ENCODE results near the gene PIK3R5. TPM values are rescaled to one million over a fixed set of nuclear protein-coding genes. Genes with fewer than 3 reads are reported as not detected.

PIK3R5 gene
- total RNA-seq, 1 donor from 2014 or later, result 14.5 TPM

DNA sequence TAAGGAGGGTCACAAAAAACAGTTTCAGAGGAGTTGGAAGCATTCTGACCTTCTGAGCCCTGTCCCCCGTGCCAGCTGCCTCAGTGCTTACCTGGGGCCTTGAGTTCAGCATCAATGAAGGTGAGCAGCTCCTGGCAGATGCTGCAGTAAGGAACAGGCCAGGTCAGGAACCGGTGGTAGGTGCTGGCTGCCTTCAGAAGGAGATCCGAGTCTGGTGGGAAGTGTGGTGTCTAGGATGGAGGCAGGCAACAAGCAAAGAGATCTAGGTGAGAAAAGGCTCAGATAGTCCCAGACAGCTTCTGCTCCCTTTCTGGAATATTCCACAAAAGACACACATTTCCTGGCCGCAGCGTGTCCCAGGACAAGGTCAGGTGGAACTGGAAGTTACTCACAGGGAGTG, 60.8 kb downstream of the PIK3R5 start:
- Mint-ChIP-seq H3K4me3 (ENCODE audit: unreplicated experiment) (no peak overlapping the region), H3K9me3 (ENCODE audit: unreplicated experiment) (no peaks in the 10 kb centered on the region), H3K27me3 (ENCODE audit: unreplicated experiment) (peaks cover 1% of the 10 kb centered on the region), H3K36me3 (ENCODE audit: low read depth, unreplicated experiment) (peaks cover 13% of the 10 kb centered on the region), H3K4me1 (ENCODE audit: unreplicated experiment) (no peaks in the 10 kb centered on the region), H3K27ac (ENCODE audit: unreplicated experiment) (no peak overlapping the region)
- TF ChIP-seq, protein P1, sequence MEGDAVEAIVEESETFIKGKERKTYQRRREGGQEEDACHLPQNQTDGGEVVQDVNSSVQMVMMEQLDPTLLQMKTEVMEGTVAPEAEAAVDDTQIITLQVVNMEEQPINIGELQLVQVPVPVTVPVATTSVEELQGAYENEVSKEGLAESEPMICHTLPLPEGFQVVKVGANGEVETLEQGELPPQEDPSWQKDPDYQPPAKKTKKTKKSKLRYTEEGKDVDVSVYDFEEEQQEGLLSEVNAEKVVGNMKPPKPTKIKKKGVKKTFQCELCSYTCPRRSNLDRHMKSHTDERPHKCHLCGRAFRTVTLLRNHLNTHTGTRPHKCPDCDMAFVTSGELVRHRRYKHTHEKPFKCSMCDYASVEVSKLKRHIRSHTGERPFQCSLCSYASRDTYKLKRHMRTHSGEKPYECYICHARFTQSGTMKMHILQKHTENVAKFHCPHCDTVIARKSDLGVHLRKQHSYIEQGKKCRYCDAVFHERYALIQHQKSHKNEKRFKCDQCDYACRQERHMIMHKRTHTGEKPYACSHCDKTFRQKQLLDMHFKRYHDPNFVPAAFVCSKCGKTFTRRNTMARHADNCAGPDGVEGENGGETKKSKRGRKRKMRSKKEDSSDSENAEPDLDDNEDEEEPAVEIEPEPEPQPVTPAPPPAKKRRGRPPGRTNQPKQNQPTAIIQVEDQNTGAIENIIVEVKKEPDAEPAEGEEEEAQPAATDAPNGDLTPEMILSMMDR (IDR thresholded peaks at IDR 0.05; ENCODE audit: unreplicated experiment), result no peak
- no peak for DNase-seq (ENCODE audit: low spot score)

- H3K27me3 Mint-ChIP-seq (ENCODE audit: unreplicated experiment), result peaks cover 1% of the 10 kb centered on the region
- H3K4me3 Mint-ChIP-seq (ENCODE audit: unreplicated experiment), result no peak overlapping the region
- H3K36me3 Mint-ChIP-seq (ENCODE audit: low read depth, unreplicated experiment), result peaks cover 13% of the 10 kb centered on the region
- no peaks in the 10 kb centered on the region for H3K9me3 Mint-ChIP-seq (ENCODE audit: unreplicated experiment)
- peaks cover 2% of the 10 kb centered on the region for H3K4me1 Mint-ChIP-seq (ENCODE audit: unreplicated experiment)
- TF ChIP-seq, protein P1 (IDR thresholded peaks at IDR 0.05; ENCODE audit: unreplicated experiment), result no peak
- H3K27ac Mint-ChIP-seq (ENCODE audit: unreplicated experiment), result no peak overlapping the region
- DNase-seq (ENCODE audit: low spot score), result no peak
Measured at GRCh38 chr17:8904201-8904600, 61.3 kb downstream of the PIK3R5 start.

- peaks cover 1% of the 10 kb centered on the region for H3K27me3 Mint-ChIP-seq (ENCODE audit: unreplicated experiment)
- TF ChIP-seq, protein P1 (IDR thresholded peaks at IDR 0.05; ENCODE audit: unreplicated experiment), result no peak
- H3K4me1 Mint-ChIP-seq (ENCODE audit: unreplicated experiment), result peaks cover 7% of the 10 kb centered on the region
- peaks cover 24% of the 10 kb centered on the region for H3K36me3 Mint-ChIP-seq (ENCODE audit: low read depth, unreplicated experiment)
- H3K27ac Mint-ChIP-seq (ENCODE audit: unreplicated experiment), result no peak overlapping the region
- no peak overlapping the region for H3K4me3 Mint-ChIP-seq (ENCODE audit: unreplicated experiment)
- H3K9me3 Mint-ChIP-seq (ENCODE audit: unreplicated experiment), result no peaks in the 10 kb centered on the region
- no peak for DNase-seq (ENCODE audit: low spot score)
Measured at GRCh38 chr17:8900626-8901585, 64.6 kb downstream of the PIK3R5 start.

DNA sequence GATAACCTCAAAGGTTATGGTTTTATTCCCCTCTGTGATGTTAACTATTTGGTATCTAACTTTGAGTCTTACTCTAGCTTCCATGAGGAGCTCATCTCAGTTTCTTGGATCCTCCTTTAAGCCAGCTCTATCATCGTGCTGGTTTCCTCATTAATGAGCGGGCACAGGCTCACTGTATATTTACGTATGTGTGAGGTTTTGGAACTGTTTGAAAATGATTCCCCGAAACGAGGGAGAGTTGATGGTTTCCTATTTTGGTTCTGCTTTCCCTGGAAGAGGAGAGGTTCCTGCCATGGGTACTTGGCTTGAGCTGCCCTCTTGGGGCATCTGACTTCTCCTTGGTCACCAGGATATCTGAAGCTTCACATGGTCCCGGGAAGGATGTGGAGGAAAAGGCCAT, 65.3 kb downstream of the PIK3R5 start:
- Mint-ChIP-seq H3K4me3 (ENCODE audit: unreplicated experiment) (no peak overlapping the region), H3K9me3 (ENCODE audit: unreplicated experiment) (no peaks in the 10 kb centered on the region), H3K27me3 (ENCODE audit: unreplicated experiment) (peaks cover 1% of the 10 kb centered on the region), H3K27ac (ENCODE audit: unreplicated experiment) (no peak overlapping the region), H3K36me3 (ENCODE audit: low read depth, unreplicated experiment) (peaks cover 21% of the 10 kb centered on the region), H3K4me1 (ENCODE audit: unreplicated experiment) (peaks cover 7% of the 10 kb centered on the region)
- no peak for DNase-seq (ENCODE audit: low spot score)
- TF ChIP-seq, protein P1 (IDR thresholded peaks at IDR 0.05; ENCODE audit: unreplicated experiment), result no peak

DNA sequence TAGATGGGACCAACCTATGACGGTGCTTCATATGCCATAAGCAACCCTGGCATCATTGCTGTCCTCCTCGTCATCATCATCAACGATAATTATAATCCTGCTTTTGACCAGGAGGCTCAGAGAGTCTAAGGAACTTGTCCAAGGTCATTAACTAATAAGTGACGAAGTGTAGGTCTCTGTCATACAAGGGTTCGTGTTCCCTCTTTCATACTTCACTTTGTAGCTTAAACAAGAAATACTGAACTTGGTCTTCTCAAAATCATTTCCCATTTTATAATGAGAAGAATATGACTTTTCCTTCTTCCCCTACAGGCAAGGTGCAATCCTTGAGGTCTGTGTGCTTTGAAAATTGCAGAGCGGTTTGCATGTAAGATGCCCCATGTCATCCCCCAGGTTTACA, 66.9 kb downstream of the PIK3R5 start:
- H3K4me3 Mint-ChIP-seq (ENCODE audit: unreplicated experiment), result peak overlapping the region; percentile 42
- no peaks in the 10 kb centered on the region for H3K27me3 Mint-ChIP-seq (ENCODE audit: unreplicated experiment)
- no peak for DNase-seq (ENCODE audit: low spot score)
- TF ChIP-seq, protein P1 (IDR thresholded peaks at IDR 0.05; ENCODE audit: unreplicated experiment), result no peak
- no peaks in the 10 kb centered on the region for H3K9me3 Mint-ChIP-seq (ENCODE audit: unreplicated experiment)
- peak overlapping the region; percentile 16 for H3K27ac Mint-ChIP-seq (ENCODE audit: unreplicated experiment)
- peaks cover 14% of the 10 kb centered on the region for H3K36me3 Mint-ChIP-seq (ENCODE audit: low read depth, unreplicated experiment)
- peaks cover 13% of the 10 kb centered on the region for H3K4me1 Mint-ChIP-seq (ENCODE audit: unreplicated experiment)

Data from endothelial cell (in vitro differentiated cells).